NB4 (cell line): ENCODE results near the gene C6orf58.

Source experiments
- MYC ChIP-seq: IDR thresholded peaks from 2 replicates; pipeline ENCODE4 v1.6.1; 2011; ENCODE audit warnings: low read depth, low read length
- POLR2A ChIP-seq: IDR thresholded peaks from 2 replicates; pipeline ENCODE4 v1.6.1; 2011; ENCODE audit warnings: mild to moderate bottlenecking; ENCODE audit not compliant: insufficient read length; ENCODE audit errors: extremely low read depth

DNA sequence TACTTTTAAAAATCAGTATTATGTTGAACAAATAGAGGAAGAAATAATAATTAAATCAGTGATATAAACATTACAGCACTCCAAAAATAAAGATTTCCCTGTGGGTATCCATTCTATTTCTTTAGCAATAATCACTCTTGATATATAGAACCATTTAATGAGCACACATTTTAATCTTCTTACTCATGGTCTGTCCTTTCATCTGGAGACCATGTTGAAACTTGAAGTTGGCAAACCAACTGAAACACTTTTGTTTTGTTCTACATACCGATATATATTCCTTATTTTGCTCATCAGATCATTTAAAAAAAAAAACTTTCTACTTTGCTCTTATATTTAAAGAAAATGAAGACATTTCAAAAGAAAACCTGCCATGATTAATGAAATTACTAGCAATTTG, 13.4 kb downstream of the C6orf58 start:
- TF ChIP-seq MYC, result no peak
- TF ChIP-seq POLR2A, result no peak
